GM19193 (cell line): ENCODE measurements around the gene DEFB132.

Experiments
- POLR2A ChIP-seq: IDR thresholded peaks from 4 replicates; pipeline ENCODE4 v1.6.1; 2011; ENCODE audit not compliant: insufficient read depth, insufficient read length; ENCODE audit errors: extremely low read depth

Gene DEFB132

DNA sequence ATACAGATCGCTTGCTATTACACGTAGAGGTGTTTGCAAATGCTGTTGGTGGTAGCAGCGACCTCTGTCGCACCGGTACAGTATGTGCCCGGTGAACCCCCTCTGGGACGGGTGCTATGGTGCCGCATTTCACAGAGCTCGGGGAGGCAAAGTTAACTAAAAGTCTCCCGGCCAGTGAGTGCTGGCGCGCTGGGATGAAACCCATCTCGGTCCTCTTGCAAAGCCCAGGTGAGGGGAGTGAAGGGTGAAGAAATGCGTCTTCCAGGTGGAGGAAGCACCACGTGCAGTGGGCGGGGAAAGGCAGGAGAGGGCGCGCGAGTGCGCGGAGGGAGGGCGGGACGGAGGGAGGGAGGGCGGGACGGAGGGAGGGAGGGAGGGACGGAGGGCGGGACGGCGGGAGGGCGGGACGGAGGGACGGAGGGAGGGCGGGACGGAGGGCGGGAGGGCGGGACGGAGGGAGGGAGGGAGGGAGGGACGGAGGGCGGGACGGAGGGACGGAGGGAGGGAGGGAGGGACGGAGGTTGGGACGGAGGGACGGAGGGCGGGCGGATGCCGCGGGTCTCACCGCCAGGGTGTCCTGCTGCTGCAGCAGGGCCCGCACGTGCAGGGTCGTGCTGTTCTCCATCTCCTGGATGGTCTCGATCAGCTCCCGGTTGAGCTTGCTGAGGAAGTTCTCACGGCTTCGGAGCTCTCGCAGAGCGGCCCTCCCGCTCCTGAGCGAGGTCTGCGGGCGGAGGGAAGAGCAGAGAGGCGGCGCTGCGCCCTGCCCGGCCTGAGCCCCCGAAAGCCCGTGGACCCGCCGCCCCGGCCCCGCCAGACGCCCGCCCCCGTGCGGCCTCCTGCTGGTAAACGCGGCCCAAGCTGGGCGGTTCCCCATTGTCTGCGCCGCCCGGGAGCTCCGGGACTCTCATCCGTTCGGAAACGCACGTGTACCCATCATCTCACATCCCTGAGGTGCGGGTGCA lies 21.4 kb downstream of the DEFB132 start:
- no peak for TF ChIP-seq POLR2A

DNA sequence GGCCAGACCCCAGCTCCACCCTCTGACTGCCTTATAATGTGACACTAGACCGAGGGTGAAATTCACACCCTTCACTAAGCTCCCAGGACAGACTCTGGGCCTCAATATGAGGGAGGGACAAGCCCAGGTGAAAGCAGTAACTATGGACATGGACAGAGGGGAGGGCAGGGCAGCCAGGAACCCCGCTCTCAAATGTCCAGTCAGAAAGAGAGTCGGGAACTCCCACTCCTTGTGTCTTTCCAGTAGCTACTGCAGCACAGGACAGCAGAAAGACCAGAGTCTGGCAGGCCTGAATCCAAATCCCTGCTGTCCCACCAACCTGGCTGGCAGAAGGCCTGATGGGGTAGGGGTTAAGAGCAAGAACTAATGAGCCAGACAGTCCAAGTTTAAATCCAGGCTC lies 26.6 kb downstream of the DEFB132 start:
- TF ChIP-seq POLR2A: no peak

DNA sequence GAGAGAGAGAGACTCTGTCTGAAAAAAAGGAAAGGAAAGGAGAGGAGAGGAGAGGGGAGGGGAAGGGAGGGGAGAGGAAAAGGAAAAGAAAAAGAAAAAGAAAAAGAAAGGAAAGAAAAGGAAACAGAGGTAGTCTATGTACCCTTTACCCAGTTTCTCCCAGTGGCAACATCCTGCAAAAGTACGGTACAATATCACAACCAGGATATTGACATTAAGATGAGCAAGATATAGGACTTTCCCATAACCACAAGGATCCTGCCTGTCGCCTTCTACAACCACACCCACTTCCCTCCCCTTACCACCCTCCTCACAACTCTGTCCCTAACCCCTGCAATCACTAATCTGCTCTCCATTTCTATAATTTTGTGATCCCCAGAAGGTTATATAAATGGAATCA lies 29.0 kb downstream of the DEFB132 start:
- TF ChIP-seq POLR2A: no peak

DNA sequence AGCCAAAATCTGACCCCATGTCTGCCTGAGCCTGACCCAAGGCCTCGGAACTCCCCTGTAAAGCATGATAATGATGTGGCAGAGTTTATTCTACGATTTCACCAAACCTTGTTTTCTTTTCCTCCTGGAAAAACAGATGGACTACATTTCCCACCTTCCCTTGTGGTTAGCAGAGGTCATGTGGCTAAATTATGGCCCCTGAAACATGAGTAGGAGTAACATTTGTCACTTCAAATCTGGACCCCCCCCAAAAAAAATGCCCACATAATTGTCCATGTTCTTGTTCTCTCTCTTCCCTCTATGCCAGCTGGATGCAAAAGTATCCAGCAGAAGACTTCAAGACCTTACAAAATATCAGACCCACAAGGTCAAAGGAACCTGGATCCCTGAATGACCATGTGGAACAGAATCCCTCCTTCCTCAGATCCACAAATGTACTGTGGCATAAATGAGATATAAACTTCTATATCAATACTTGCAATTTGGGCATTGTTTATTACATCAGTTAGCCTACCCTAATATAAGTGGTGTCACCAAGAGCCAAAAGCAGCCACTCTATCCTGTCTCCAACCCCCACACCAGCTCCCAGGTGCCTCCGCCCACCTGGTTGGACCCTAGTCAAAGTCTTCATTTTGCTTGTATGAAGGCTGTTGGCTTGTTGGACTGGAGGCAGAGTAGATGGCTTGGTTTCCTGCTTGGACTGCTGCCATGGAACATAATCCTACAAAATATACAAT lies 31.6 kb downstream of the DEFB132 start:
- TF ChIP-seq POLR2A: no peak

DNA sequence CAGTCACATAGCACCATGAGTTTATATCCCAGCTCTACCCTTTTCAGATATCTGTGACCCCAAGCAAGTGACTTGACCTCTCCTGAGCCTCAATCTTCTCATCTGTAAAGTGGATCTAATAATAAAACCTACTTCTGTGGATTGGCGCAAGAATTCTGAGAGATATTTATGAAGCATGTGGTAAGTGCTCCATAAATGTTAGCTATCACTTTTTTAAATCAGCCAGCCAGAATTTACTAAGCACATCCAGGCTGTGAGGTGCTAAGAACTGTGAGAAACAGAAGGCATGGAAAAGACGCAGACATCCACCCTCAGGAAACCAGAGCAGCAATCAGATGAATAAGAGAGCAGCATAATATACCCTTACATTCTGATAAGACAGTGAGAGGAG lies 32.2 kb downstream of the DEFB132 start:
- no peak for TF ChIP-seq POLR2A

DNA sequence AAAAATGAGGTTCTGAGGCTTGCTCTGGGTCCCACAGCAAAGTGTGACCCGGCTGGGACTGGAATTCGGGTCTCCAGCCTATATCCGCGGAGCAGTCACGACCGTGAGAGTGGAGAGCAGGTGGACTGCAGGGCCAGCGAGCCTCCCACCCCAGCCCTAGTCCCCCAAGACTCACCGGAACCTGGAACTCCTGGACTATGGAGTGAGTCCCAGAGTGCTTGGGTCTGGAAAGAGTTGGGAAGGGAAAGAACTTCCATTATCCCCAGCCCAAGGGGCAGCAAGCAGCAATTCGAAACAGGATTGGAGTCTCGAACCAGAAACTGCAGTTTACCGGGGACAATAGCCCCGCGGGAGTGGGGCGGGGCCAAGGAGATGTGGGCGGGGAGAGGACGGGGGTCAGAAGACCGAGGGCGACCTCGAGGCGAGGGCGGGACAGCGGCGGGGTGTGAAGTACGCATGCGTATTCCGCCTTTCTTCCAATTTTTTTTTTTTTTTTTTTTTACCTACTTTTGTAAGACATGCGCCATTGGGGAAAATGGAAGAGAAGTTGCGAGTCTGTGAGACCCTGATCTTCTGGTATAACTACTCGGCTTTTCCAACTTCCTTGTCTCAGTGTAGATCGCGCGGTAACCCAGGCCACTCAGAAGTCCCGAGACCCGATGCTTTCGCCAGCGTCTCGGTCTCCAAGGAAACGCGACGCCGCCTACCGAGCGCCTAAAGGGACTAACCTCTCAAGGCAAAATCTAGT lies 32.7 kb downstream of the DEFB132 start, which contains the start of gene C20orf96:
Gene C20orf96, minus strand, starts transcription at position 667 of the 748 bp plus-strand sequence. Its CDS starts 140 bp downstream, at position 527.
- peak; percentile 48 for TF ChIP-seq POLR2A

DNA sequence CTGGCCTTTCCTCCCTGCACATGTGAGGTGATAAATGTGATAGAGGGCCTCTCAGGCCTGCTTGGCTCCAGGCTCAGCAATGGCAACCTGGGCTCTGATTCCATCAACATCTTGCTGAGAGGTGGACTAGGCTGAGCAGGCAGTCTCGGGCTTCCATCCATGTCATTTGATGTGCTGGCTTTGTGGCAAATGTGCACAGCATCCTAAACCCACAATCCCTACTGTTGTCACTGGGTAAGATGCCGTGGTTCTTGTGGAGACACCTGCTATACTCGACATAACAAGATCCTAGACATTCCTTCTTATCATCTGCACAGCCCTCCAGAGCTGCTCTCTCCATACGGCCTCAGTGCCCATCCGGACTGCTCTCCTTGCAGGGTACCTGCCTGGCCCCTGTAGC lies 37.1 kb downstream of the DEFB132 start:
- TF ChIP-seq POLR2A: no peak

DNA sequence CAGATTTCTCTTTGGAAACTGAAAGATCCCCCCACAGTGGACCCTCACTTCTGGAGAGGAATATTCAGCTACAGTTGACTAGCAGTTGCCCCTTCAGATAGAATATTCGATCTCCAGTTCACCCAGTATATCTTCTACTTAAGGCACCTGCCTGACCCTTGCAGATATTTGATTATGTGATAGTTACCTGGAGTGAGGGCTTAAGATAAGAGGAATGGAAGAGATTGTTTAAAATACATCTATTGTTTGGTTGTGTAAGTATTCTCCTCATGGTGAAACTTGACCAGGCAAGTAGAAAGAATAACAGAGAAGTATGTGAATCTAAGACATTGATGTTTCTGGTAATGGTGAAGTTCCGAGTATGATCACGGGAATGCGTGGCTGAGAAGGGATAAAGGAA lies 38.3 kb downstream of the DEFB132 start:
- no peak for TF ChIP-seq POLR2A

DNA sequence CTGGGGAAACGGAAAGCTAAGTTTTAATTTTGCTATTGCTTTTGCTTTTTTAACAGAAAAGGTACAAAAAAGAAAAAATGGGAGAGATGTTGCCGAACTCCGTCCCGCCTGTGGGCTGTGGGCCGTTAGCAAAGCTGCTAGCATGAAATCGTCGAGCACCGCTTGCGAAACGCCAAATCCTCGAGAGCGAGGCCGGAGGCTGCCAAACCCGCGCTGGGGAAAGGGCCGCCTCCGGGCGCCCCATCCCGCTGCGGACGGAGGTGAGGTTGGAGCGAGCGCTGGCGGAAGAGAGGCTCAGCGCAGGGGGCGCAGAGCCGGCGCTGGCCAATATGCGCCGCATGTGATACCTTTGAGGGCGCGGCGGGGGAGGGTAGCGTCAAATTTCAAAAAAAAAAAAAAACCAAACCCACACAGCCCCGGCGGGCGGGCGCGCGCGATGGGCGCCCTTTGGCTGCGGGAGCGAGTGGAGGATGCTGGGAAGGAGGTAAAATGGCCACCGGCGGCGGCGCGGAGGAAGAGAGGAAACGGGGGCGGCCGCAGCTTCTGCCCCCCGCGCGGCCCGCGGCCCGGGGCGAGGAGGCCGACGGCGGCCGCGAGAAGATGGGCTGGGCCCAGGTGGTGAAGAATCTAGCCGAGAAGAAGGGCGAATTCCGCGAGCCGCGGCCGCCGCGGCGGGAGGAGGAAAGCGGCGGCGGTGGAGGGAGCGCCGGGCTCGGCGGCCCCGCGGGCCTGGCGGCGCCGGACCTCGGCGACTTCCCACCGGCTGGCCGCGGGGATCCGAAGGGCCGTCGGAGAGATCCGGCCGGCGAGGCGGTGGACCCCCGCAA lies 39.8 kb downstream of the DEFB132 start, which contains the start of gene ZCCHC3:
Gene ZCCHC3, plus strand, starts transcription at position 473 of the 827 bp plus-strand sequence. Its CDS starts 17 bp downstream, at position 490.
- TF ChIP-seq POLR2A: peak; percentile 88

DNA sequence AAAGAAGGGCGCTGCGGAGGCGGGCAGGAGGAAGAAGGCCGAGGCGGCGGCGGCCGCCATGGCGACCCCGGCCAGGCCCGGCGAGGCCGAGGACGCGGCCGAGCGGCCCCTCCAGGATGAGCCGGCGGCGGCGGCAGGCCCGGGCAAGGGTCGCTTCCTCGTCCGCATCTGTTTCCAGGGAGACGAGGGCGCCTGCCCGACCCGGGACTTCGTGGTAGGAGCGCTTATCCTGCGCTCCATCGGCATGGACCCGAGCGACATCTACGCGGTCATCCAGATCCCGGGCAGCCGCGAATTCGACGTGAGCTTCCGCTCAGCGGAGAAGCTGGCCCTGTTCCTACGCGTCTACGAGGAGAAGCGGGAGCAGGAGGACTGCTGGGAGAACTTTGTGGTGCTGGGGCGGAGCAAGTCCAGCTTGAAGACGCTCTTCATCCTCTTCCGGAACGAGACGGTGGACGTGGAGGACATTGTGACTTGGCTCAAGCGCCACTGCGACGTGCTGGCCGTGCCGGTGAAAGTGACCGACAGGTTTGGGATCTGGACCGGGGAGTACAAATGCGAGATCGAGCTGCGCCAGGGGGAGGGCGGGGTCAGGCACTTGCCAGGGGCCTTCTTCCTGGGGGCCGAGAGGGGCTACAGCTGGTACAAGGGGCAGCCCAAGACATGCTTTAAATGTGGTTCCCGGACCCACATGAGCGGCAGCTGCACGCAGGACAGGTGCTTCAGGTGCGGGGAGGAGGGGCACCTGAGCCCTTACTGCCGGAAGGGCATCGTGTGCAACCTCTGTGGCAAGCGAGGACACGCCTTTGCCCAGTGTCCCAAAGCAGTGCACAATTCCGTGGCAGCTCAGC lies 40.6 kb downstream of the DEFB132 start:
- TF ChIP-seq POLR2A: peak; percentile 64

DNA sequence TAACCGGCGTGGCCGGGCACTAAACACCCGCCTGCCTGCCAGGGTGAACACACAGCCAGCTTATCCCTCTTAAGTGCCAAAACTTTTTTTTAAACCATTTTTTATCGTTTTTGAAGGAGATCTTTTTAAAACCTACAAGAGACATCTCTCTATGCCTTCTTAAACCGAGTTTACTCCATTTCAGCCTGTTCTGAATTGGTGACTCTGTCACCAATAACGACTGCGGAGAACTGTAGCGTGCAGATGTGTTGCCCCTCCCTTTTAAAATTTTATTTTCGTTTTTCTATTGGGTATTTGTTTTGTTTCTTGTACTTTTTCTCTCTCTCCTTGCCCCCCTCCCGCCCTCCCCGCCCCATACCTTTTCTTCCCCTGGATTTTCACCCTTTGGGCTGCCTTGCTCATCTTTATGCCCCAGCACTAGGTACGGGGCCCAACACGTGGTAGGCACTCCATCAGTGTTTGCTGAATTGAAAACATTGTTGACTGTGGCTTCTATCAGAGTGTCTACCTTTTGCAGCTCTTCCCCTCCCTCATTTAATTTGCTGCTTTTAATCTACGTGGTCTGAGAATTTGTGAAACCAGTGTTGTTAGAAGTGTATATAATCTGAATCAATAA lies 41.4 kb downstream of the DEFB132 start:
- no peak for TF ChIP-seq POLR2A

DNA sequence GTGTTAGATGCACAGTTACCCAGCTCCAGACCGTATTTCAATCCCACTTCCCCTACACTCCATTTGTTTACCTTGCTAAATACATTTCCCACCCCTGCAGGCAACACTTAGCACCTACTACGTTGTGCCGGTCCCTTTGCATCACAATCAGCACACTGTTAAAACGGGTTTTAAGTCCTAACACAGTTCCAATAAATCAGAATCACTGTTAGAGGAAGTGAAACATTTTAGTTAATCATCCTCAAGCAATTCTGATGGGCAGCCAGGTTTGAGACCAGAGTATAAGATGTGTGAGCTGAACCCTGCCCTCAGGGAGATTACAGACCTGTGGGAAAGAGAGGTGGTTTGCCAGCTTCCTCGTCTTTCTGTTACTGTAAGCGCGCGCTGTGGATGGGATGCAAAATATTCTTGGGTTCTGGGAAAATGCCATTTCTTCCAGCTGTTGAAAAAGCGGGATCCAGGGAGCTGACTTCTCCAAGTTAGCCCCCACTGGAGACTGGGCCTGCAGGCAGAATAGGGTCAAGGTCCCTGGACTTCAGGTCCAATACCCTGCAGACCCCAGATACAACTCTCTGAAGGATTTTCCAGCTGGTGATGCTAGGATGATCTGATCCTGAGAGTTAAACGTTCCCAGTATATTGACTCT lies 42.9 kb downstream of the DEFB132 start:
- no peak for TF ChIP-seq POLR2A

DNA sequence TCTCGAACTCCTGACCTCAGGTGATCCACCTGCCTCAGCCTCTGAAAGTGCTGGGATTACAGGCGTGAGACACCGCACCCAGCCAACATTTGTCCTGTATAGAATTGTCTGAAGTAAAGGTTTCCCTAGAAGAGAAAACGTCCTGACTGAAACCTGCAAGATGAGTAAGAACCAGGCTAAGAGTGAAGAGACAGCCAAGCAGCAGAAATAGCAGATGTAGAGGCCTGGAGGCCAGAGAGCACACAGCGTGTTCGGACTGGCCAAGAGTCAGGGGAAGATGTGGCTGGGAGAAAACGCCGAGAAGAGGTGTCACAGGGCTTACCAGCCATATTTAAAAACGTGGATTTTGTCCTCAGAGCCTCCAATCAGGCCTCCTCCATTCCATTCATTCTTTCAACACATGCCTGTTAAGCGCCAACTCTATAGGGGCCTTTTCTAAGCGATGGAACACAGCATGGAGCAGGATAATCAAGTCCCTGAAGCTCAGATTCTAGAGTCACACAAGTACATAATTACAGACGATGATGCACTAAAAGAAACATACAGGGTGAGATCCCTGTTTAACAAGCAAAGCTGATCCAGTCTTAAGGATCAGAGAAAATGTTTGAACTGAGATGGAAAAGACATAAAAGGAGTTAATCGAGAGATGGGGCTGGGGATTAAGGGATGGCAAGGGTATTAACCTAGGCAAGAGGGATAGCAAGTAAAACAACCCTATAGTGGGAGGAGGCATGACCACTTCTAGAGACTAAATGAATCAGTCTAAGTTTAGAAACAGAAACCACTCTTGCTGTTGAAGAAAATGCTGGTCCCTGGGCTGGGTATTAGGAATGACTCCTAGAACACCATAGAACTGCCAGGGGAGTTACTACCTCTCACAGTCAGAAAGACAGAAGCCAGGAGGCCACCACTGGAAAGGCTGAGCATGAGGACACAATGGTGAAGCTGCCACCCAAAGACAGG lies 44.6 kb downstream of the DEFB132 start:
- TF ChIP-seq POLR2A: no peak
